ENCODE measurements around the gene UBL3.

- TF ChIP-seq ELK1 (IDR thresholded peaks at IDR 0.05; ENCODE audit: low read depth, low read length) (no peak), CTCF (IDR thresholded peaks at IDR 0.05 in 2 of 3, conservative IDR thresholded peaks at IDR 0.05 in 1 of 3; ENCODE audit: control insufficient read depth in 2 of 3, extremely low read depth in 1 of 3, insufficient read depth in 1 of 3, low read depth in 3 of 3, low read length in 3 of 3) (no peak), TCF7 (IDR thresholded peaks at IDR 0.05; ENCODE audit: borderline replicate concordance) (no peak), FOS (IDR thresholded peaks at IDR 0.05; ENCODE audit: borderline replicate concordance, extremely low read depth, insufficient read length) (no peak), NR2F1 (conservative IDR thresholded peaks at IDR 0.05) (no peak), ZNF274 (IDR thresholded peaks at IDR 0.05; ENCODE audit: insufficient read depth, insufficient read length) (no peak)
Measured at GRCh38 chr13:29858231-29858630, 7.8 kb upstream of the UBL3 start.
